ENCODE data around the gene BMP5.
"Not testable (repeated sequence)": the region's sequence is repeated elsewhere in the genome, so short reads cannot be mapped to it uniquely, and the experiment has no call there.

The BMP5 gene

DNA sequence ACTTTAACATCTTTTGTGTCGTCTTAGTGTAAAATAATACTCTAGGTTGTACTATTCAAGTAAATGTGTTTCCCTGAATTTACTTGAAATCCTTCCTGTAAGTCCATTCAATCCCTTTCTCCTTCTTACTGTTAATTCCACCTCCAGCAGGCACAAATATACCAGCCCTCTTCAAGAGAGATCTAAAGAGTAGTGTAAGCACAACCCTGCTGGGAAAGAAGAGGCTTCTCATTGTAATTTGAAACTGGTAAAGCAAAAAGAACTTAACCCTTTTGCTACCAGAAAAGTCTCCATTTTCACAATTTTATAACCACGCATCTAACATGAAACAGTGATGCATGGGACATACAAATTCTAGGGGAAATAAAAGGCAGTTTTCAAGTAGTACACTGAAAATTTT is at the start of gene BMP5:
TSS of gene BMP5 (minus strand) at position 191 of the 400 bp plus-strand sequence. CDS start 725 bp downstream, outside the sequence.
- no peak for DNase-seq

DNA sequence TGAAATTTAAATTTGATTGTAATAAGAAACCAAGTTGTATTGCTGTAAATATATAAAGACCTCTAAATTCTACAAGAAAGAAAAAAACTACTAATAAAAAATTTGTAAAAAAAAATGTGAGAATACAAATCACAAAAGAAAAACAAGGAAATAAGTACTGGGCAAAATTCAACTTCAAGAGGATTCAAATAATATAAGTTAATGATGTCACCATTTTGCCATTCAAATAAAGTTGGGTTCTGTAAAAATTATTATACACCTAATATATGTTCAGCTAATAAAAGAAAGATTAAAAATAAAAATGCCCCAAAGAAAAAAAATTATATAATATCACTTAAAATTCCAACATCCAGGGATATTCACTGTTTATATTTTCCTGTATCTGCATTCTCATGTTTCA is 47.0 kb upstream of the BMP5 start:
- DNase-seq: no peak

DNA sequence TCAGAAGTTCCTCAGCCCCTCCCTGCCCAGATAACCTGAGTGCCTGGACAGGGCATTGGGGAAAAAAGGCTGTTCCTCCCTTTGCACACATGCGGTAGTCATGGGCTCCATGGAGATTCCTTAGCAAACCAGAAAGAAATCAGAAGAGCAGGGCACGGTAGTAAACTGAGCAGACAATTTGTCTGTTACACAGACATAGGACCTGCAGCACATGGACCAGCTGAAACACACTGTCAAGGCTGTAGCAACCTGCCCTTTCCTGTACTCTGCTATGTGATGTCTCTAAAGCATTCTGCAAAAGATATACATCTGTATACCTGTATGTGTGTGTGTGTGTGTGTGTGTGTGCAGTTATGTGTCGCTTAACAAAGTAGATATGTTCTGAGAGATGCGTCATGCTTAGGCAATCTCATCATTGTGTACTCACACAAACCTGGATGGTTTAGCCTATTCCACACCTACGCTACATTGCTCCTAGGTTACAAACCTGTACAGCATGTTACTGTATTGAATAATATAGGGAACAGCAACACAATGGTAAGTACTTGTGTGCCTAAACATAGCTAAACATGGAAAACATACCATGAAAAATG is 44.4 kb upstream of the BMP5 start:
- DNase-seq: no peak

DNA sequence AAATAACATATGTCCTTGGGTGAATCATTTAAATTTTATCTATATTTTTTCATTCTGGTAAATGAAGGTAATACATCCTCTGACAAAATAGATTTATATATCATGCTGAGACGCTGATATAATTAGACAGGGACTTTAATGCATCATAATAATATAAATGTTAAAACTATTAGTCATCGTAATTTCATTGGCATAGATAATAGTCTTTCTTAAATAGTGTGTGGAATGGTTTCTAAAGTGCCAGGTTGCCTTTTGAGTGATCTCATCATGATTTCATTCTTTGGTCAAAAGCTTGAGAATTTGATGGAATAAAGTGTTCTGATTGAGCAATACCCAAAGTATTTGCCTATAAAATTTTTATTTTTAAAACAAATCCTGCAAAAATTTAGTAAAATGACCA is 43.2 kb upstream of the BMP5 start:
- peak; percentile 81 for DNase-seq

DNA sequence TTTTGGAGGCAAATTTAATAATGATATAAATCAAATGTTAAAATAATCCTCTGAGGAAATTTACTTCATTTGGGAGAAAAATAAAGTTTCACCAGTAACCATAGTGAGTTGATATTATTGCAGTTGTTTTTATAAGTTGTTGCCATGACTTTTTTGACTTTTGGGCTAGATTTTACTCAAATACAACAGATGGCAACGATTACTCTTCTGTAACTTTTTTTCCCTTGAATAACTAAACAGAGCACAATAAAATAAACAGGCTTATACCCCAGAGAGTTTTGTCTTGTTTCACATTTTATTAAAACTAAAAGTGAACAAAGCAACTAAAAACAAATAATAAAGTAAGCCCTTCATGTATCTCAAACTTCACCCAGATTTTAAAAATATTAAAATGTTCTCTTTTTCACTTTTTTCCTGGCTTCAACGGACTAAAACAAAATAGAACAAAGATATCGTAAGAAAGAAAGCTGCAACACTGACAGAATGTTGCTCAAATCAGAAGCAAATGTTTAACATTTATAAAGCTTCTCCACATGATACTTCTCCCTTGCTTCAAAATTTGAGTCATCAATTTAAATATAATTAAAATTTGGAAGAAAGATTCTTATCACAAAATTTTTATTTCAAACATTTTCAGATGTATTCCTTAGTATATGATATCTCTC is 42.5 kb upstream of the BMP5 start:
- DNase-seq: no peak

DNA sequence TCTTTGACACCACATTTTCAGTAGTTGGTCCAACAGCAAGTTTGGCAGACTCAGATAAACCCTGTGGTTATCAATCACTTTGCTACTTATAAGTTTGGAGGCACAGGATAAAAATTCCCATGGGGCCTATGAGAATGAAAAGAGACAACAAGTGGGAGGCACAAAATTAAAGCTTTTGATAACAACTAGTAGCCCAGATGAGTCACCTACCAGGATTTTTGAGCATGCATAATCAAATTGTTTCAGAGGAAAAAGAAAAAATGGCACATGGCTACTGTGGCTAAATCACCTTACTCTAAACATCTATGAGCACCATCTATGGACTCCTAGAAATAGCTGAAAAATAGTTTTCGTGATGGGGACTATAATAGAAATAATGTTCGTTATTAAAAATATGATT is 40.8 kb upstream of the BMP5 start:
- DNase-seq: peak; percentile 63

DNA sequence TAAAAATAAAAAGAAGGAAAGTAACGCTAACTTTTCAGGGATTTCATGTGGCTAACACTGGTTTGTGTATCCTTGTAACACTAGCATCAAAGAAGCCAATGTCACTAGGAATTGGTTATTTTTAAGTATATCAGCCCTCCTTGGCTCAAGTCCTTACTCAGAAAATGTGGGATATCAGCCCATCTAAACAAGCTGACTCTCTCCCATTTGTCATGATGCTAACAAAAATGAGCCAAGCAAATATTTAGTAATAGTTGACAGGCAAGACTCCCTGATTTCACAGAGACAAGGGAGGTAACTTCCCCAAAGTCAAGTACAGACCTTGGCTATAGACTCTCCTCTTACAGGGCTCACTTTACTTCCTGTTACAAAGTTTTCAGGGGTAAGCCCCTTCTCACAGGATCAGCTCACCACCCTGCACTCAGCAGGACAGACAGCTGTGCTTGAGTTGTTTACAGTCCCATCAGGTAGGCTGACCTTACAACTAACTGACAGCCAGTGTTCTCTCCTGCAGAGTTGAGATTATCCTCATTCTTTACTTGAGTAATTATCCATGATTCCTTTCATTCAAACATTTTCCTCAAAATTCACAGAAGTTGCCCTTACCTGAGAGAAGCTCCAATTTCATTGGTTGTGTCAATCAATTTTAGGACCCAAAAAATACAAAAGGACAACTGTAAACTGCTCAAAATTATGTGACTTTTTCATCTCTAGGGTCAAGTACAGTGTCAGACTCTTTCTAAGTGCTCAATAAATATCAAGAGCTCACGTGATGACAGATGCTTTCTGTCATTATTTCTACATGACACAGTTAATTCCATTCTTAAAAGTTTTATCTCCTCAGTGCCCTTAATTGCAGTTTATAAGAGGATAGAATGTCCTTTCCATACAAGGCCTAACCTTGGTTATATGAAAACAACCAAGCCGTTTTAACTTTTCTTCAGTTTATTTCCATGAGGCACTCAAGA is 38.1 kb upstream of the BMP5 start:
- DNase-seq: no peak

DNA sequence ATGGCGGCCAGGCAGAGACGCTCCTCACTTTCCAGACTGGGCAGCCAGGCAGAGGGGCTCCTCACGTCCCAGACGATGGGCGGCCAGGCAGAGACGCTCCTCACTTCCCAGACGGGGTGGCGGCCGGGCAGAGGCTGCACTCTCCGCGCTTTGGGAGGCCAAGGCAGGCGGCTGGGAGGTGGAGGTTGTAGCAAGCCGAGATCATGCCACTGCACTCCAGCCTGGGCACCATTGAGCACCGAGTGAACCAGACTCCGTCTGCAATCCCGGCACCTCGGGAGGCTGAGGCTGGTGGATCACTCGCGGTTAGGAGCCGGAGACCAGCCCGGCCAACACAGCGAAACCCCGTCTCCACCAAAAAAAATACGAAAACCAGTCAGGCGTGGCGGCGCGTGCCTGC is 35.1 kb upstream of the BMP5 start:
- DNase-seq: not testable (repeated sequence)

DNA sequence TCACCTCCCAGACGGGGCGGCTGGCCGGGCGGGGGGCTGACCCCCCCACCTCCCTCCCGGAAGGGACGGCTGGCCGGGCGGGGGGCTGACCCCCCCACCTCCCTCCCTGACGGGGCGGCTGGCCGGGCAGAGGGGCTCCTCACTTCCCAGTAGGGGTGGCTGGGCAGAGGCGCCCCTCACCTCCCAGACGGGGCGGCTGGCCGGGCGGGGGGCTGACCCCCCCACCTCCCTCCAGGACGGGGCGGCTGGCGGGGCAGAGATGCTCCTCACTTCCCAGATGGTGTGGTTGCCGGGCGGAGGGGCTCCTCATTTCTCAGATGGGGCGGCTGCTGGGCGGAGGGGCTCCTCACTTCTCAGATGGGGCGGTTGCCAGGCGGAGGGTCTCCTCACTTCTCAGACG is 34.5 kb upstream of the BMP5 start:
- DNase-seq: not testable (repeated sequence)

DNA sequence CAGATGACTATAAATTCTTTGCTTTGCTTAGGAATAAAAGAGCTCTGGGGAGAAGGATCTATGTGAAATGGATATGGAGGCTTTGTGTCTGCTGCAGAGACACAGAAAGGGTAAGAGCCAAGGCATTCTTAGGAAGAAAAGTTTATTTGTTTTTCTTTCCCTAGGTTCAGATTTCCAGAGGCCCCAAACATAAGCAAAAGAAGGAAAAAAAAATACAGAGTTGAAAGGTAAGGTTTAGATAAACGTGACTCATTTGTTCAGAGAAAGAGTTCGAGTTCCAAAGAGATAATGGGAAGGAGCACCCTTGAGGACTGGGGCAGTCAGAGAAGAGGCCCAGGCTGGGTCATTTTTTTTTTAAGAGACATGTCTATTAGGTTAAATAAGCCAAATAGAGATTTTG is 27.4 kb upstream of the BMP5 start:
- peak; percentile 22 for DNase-seq

DNA sequence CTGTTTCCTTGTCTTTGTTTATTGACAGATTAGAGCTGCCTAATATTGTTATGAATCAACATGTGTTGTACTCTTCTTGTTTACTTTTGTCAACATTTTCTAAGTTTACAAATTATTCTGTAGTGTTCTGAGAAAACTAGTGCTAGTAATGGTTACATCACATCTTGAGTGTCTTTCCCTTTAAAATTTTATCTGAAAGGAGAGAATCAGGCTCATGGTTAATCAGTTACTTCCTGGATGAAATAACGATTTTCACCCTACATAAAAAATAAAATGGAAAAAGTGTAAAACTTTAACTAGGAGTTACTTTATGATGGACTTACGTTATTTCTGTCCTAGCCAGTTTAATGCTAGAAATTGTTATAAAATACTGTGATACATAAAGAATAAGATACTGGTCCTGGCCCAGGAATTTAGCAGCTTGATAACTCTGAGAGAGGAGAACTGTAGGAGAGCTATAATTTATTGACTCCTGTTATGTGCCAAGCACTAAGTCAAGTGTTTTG is 26.4 kb upstream of the BMP5 start:
- no peak for DNase-seq

DNA sequence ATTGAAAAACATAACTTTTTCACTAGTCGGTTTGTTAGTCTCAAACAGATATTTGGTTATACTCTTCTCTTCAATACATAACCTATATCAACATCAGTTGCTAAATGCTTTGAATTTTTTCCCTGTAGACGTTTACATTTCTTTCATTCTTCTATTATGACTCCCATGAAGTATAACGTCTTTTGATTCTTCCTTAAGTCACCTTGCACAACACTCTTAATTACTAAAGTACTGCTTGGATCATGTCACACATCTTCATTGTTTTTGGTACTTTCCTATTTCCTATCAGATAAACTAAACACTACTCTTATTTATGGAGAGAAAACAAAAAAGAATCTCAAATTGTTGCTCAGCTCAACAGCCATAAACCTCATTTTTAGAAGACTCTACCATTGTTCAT is 23.0 kb upstream of the BMP5 start:
- peak; percentile 83 for DNase-seq

DNA sequence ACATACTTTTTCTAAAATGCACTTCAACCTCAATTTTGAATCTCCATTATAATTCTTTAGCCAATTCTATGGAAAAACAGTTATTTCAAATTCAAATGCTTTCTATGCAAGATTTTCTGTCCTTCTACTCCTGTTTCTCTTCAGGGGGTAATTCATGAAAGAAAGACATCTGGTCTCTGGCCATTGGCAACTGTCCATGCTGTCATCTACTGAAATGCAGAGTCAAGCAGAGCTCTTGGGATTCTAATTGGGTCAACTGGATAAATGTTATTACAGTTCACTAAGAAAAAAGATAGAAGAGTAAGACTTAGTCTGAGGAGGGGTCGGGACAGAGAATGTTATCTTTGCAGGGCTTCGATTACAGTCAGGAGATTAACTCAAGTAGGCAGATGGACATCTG is 22.0 kb upstream of the BMP5 start:
- no peak for DNase-seq

DNA sequence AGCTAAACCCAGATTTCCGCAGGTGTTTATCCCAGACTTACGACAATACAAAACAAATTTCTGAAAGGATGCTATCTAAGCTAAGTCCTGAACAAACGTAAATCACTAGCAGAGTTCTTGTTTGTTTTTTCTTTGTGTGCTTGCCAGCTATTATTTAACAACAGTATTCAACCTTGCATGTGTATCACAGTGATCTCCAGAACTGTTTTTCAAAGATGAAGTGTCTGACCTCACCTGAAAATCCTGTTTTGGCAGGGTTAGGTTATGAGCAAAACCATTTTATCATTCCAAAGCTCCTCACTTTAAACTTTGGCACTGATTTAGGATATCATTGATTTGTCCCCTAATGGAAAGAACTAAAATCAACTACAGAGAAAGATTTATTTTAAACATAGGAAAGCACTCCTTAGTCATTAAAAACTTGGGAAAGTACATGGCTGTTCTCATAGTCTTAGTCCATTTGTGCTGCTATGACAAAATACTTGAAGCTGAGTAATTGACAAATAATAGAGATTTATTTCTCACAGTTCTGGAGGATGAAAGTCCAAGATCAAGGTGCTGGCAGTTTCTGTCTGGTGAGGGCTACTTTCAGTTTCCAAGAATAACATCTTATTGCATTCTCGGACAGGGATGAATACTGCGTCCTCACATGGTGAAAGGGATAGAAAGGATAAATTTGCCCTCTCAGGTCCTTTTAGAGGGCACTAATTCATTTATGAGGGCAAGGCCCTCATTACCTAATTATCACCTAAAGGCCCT is 20.8 kb upstream of the BMP5 start:
- DNase-seq: no peak

DNA sequence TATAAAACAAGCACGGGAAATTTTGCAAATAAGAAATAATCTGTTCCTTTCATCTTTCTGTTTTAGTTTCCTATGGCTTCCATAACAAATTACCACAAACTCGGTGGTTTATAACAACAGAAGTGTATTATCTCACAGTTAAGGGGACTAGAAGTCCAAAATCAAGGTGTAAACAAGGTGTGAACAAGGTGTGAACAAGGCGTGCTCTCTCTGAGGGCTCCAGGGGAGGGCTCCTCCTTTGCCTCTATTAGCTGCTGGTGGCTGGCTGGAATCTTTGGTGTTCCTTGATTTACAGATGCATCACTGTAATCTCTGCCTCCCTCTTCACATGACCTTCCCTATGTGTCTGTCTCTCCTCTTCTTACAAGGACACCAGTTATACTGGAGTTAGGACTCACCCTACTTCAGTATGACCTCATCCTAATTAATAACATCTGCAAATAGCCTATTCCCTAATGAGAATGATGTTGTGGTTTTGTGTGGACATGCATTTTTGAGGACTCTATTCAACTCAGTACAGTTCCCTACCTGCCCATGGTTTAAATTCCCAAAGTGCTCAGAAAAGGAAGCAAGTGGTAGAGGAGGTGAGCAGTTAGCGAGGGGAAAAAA is 17.5 kb upstream of the BMP5 start:
- no peak for DNase-seq

DNA sequence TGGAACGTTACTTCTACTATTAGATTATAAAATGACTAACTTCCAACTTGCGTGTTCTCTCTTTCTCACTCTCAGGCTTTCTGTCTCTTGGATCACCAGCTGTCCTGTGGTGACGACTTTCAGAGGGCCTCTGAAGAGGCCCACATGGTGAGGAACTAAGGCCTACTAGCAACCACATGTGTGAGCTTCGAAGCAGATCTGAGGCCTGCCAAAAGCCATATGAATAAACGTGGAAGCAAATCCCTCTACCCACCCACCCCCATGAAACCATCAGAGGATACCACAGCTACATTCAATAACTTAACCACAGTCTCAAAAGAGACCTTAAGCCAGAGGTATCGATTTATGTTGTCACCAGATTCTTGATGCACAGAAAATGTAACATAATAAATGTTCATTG is 13.5 kb upstream of the BMP5 start:
- no peak for DNase-seq

DNA sequence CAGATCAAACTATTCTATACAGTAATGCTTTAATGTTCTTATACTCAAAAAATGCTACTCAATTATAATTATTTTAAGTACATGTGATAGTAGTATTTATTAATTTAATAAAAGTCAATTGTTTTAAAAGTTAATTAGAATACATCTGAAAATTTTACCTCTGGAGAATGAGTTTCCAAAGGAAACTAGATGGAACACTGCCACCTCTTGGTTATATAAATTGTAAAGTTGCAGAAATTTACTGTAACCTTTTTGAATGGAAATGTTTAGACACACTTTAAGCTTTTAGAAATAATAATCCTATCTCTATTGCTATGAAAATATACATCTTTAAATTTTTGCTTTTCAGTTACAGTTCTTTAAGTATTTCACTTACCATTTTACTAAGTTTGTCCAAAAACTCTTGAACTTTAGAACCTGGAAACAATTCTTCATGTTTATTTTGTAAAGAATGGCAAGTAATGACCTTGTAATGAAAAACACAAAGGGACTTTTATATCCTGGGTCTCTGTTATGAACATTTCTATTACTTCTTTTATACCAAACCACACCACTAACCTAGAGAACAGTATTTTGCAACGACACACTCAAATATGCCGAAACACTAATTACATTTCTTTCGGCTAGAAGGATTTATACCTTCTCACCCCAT is 10.9 kb upstream of the BMP5 start:
- DNase-seq: peak; percentile 43

DNA sequence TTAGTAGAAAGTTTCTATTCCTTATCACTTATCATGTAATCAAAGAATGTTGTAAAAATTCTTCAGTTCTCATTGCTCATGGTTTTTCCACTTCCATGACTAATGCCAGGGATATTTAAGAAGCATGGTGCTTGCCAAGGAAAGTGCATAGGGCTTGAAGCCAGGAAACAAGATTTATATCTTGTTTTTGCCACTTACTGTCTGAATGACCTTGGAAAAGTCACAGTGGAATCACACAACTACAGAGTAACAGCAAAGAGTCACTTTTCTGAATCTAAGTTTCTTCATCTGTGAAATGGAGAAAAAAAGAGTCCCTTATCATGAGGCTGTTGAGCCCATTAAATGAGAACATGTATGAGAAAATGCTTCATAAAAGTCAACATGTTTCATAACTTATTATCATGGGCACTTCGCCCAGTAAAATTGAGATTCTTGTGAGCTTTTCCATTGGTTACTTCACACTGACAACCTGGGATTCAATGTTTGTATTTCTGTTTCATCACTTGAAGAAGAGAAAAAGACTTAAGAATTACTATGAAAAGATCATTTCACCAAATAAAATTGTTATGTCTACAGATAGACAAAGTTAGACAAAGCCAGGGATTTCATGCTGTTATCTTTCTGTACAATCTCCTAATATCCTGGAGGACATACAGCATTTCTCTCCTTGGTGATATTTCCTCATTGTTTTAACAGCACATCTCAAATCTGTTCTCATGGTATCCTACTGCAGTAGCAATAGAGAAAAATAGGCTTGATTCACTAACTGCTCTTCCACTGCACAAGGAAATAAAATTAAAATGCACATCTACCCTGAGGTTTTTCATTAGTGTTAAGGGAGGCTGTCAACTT is 7.6 kb upstream of the BMP5 start:
- DNase-seq: peak; percentile 86

DNA sequence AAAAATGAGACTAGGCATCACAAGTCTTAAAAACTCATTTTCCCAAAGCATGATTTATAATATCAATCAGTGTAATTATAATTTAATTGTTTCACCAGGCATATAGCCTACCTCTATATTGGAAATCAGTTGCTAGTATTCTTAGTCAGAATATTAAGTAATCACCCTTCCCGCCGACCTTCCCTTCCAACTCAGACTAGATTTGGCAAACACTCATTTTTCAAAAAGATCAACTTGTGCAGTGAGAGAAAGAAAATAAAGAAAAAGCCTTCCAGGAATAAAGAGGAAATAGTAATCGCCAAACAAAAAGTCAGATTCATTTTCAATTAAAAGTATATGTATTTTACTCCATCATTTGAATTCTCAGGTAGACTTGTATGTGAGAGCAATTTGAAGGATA is 1.9 kb upstream of the BMP5 start:
- DNase-seq: no peak

DNA sequence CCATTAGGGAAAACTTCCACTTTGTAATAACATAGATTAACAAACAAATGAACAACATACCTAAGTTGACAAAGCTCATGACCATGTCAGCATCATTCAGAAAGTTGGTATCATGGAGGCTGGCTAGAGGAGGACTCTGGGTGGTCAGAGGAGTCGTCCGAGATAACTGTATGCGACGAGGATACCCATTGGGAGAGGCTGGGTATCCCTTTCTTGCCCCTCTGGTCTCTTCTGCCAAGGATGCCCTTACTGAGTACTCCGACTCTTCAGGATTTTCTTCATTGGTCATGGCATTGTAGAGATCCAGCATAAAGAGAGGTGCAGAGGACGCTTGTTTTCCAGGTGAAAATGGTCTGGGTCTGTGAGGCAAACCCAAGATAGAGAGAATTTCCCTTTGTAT is 1.1 kb downstream of the BMP5 start:
- no peak for DNase-seq

DNA sequence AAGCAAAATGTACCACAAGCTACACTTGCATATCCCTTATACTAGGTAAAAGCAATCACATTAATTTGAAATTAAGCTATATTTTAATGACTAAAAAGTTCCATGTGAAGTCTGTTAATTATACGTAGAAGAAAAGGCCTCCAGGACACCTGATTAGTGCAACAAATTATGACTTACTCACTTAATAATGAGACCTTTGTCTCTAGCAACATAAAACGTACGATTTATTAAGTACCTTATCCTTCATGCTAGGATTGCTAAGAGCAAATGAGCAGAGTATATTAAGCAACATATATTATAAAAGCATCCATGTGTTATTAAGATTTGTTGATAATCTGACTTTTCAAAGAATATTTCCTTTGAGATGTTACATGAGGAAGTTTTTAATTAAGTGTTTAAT is 2.5 kb downstream of the BMP5 start:
- DNase-seq: no peak

Measured in HCEC 1CT (cell line).